HEK293T (cell line): ENCODE results near the gene ELL3.

Experiments
- CTCF ChIA-PET: fragments of 350-600 bp; formaldehyde crosslinking; extraction: SDS; loops from one replicate; lab custom pipeline; 2021; ENCODE audit warnings: antibody characterized with exemption, inconsistent platforms; lab: Yijun Ruan, JAX
- POLR2A ChIA-PET: fragments of 350-600 bp; formaldehyde crosslinking; extraction: SDS; loops from one replicate; lab custom pipeline; 2020; ENCODE audit warnings: antibody characterized with exemption, inconsistent platforms; lab: Yijun Ruan, JAX
- DNase-seq: peaks from one replicate; pipeline ENCODE4 v3.0.0; 2012; ENCODE audit warnings: mixed read lengths; ENCODE audit errors: extremely low spot score
- ARNT ChIP-seq: fragments of 450-650 bp; IDR thresholded peaks from 2 replicates; pipeline ENCODE4 v1.6.1; 2017; ENCODE audit warnings: mild to moderate bottlenecking
- BHLHE40 ChIP-seq: fragments of 450-650 bp; IDR thresholded peaks from 2 replicates; pipeline ENCODE4 v1.6.1; 2016; ENCODE audit warnings: mild to moderate bottlenecking, moderate library complexity, borderline replicate concordance
- CTBP1 ChIP-seq: fragments of 450-650 bp; IDR thresholded peaks from 2 replicates; pipeline ENCODE4 v1.6.1; 2016; ENCODE audit warnings: borderline replicate concordance
- ELF4 ChIP-seq: fragments of 450-650 bp; IDR thresholded peaks from 2 replicates; pipeline ENCODE4 v1.6.1; 2017; ENCODE audit warnings: antibody characterized with exemption
- FOXA1 ChIP-seq: fragments of 450-650 bp; IDR thresholded peaks from 2 replicates; pipeline ENCODE4 v1.6.1; 2016; ENCODE audit warnings: mild to moderate bottlenecking
- FOXK2 ChIP-seq: fragments of 450-650 bp; IDR thresholded peaks from 2 replicates; pipeline ENCODE4 v1.6.1; 2016; ENCODE audit warnings: mild to moderate bottlenecking
- FOXM1 ChIP-seq: fragments of 450-650 bp; IDR thresholded peaks from 2 replicates; pipeline ENCODE4 v1.6.1; 2017; ENCODE audit warnings: mild to moderate bottlenecking, borderline replicate concordance
- HDGF ChIP-seq: fragments of 450-650 bp; IDR thresholded peaks from 2 replicates; pipeline ENCODE4 v1.6.1; 2017; ENCODE audit warnings: antibody characterized with exemption, borderline replicate concordance
- L3MBTL2 ChIP-seq: fragments of 450-650 bp; conservative IDR thresholded peaks from 2 replicates; pipeline ENCODE4 v1.6.1; 2016; ENCODE audit warnings: mild to moderate bottlenecking
- LEF1 ChIP-seq: fragments of 450-650 bp; IDR thresholded peaks from 2 replicates; pipeline ENCODE4 v1.6.1; 2017; ENCODE audit warnings: mild to moderate bottlenecking, borderline replicate concordance
- NFRKB ChIP-seq: fragments of 450-650 bp; IDR thresholded peaks from 2 replicates; pipeline ENCODE4 v1.6.1; 2016; ENCODE audit warnings: mild to moderate bottlenecking, moderate library complexity
- SP1 ChIP-seq: fragments of 450-650 bp; IDR thresholded peaks from 2 replicates; pipeline ENCODE4 v1.6.1; 2017
- SUZ12 ChIP-seq: fragments of 450-650 bp; IDR thresholded peaks from 2 replicates; pipeline ENCODE4 v1.6.1; 2016; ENCODE audit warnings: mild to moderate bottlenecking
- TARDBP ChIP-seq: fragments of 450-650 bp; IDR thresholded peaks from 2 replicates; pipeline ENCODE4 v1.6.1; 2016
- ZNF384 ChIP-seq: fragments of 450-650 bp; IDR thresholded peaks from 2 replicates; pipeline ENCODE4 v1.6.1; 2016
- TF ChIP-seq, protein P1 (sequence below): fragments of 450-650 bp; IDR thresholded peaks from 2 replicates; pipeline ENCODE4 v1.6.1; 2016

The ELL3 gene

DNA sequence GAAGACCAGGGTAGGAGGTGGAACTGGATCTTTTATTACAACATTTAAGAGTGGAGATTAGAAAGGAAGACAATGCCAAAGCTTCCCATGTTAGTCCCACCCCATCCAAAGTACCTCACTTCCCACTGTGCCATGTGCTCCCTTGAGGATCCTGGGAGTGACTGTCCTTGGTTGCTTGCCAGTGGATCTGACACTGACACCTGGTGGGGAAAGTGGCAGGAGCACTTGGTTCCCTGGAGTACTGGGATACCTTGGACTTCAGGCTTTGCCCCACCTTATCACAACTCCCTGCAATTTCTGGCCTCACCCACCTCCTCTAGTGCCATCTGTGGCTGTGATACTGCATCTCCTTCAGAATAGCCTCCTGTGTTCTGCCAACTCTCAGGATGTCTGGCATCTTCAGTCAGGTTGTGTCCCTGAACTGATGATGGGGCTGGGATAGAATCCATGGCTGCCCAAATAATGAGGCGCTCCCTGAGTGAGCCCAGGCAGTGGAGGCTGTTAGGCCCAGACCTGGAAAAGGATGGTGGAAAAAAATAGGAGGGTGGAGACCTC lies 1.3 kb downstream of the ELL3 start:
- no peak for DNase-seq
- CTCF ChIA-PET: interaction anchor here (0.6 to 1.4 kb wide), 3 partner anchors 21 to 248 kb away, joined by 3 to 7 read pairs (median 4); partner anchors contain the start of gene HYPK
- TF ChIP-seq LEF1 (no peak), FOXM1 (no peak), ELF4 (no peak), ZNF384 (no peak), SP1 (no peak), FOXK2 (no peak), CTBP1 (no peak), TARDBP (no peak), L3MBTL2 (no peak), HDGF (no peak), ARNT (no peak), SUZ12 (no peak), BHLHE40 (no peak), NFRKB (no peak), FOXA1 (no peak)
- TF ChIP-seq, protein P1, sequence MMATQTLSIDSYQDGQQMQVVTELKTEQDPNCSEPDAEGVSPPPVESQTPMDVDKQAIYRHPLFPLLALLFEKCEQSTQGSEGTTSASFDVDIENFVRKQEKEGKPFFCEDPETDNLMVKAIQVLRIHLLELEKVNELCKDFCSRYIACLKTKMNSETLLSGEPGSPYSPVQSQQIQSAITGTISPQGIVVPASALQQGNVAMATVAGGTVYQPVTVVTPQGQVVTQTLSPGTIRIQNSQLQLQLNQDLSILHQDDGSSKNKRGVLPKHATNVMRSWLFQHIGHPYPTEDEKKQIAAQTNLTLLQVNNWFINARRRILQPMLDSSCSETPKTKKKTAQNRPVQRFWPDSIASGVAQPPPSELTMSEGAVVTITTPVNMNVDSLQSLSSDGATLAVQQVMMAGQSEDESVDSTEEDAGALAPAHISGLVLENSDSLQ: no peak
- POLR2A ChIA-PET: interaction anchor here (1.3 to 3.0 kb wide), 3 partner anchors 15 to 266 kb away, joined by 3 to 33 read pairs (median 11); partner anchors contain the start of genes MFAP1 and SERF2

DNA sequence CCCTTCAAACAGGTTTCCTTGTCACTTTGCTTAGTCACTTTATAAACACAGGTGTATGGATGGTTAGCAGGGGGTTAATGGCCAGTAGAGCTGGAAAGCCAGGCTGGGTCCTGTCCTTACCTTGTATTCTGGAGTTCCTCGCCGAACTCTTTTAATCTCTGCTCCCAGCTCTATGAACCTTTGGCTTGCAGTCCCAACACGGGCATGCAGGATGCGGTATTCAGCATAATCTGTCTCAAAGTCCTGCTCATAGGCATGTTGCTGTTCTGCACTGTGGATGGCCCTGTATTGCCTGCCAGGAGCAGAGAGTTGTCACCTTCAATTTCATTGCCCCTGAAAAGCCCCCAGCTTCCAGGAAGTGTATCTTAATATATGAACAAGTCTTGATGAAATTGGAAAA lies 2.7 kb downstream of the ELL3 start:
- POLR2A ChIA-PET: no interaction called here
- no peak for DNase-seq
- TF ChIP-seq SUZ12 (no peak), HDGF (no peak)
- CTCF ChIA-PET: no interaction called here

DNA sequence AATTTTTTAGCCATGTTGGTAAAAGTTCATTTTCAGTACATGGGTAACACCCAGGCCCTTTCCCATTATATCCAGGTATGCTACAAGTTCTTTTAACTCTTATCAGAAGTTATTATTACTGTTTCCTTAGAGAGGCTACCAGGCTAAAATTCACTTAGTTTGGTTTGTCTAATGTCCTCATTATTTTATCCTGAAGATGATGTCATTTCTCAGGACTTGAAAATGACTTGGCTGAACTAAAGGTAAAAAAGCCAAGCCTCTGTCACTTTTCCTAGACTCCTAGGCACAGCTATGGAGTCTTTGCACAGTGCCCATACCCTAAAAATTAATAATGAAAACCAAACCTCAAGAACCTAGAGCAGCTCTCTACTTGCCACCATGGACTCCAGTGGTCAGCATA lies 4.1 kb downstream of the ELL3 start:
- CTCF ChIA-PET: no interaction called here
- DNase-seq: no peak
- TF ChIP-seq CTBP1 (no peak), L3MBTL2 (no peak), SUZ12 (no peak), ARNT (no peak), ZNF384 (no peak), ELF4 (no peak), TARDBP (no peak), NFRKB (no peak), FOXM1 (no peak), BHLHE40 (no peak), LEF1 (no peak), SP1 (no peak), HDGF (no peak)
- TF ChIP-seq, protein P1: no peak
- POLR2A ChIA-PET: no interaction called here

DNA sequence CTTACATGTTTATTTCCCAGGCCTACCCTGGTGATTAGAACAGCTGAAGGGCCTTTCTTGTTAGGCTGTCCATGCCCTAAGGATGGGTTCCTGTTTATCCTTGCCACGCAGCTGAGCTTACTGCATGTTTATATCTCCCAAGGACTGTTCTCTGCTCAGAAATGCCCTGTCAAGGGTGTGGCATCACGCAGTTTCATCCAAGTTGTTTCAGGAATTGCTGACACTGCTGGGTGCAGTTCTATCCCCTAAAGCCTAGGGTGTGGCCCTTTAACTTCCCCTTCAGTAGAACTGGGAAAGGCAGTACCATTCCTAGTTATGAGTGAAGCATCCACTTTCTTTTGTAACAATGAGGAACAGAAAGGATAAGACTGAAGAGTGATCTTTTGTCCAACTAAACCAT lies 5.0 kb downstream of the ELL3 start:
- TF ChIP-seq SP1: no peak
- TF ChIP-seq FOXK2: no peak
- TF ChIP-seq ZNF384: no peak
- TF ChIP-seq, protein P1: no peak
- no peak for TF ChIP-seq CTBP1
- no peak for TF ChIP-seq ARNT
- TF ChIP-seq LEF1: no peak
- no peak for TF ChIP-seq SUZ12
- TF ChIP-seq ELF4: no peak
- no peak for TF ChIP-seq TARDBP
- no peak for TF ChIP-seq FOXM1
- TF ChIP-seq FOXA1: no peak
- TF ChIP-seq L3MBTL2: no peak
- no peak for TF ChIP-seq NFRKB
- no peak for TF ChIP-seq BHLHE40
- no peak for TF ChIP-seq HDGF
- CTCF ChIA-PET: interaction anchor here (0.6 kb wide), 1 partner anchor 24 kb away, joined by 4 read pairs; no protein-coding TSS in a partner anchor
- POLR2A ChIA-PET: interaction anchor here (1.7 kb wide), 1 partner anchor 29 kb away, joined by 6 read pairs; the partner anchor contains the start of gene HYPK
- DNase-seq: no peak

DNA sequence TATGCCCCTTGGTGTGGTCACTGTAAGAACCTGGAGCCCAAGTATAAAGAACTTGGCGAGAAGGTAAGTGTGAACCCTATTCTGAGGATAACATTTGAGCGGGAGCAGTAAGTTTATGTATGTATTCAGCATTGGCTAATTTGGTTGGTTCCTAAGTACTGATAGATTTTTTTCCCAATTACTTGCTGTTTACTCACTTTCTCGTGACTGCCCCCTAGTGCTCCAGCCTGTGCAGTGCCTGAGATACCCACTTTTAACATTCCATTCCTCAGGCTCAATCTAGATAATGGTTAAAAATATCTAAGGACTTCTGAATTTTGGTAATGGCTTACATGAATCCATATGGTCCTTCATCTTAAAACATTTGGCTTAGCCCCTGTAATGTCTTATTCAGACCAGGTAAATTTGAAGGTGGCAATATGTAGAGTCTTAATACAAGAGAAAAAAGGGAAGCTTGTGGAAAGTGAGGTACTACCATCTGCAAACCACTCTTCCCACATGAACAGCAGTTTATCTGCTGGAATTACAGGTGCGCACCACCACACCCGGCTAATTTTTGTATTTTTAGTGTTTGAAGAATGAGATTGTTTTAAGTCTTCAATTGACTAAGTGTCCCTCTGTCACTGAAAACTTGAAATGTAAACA lies 7.1 kb downstream of the ELL3 start:
- ChIA-PET POLR2A (no interaction called here), CTCF (no interaction called here)
- DNase-seq: peak; percentile 32
- TF ChIP-seq SUZ12 (no peak), HDGF (no peak), BHLHE40 (no peak), NFRKB (no peak), L3MBTL2 (no peak), FOXA1 (no peak), LEF1 (no peak), FOXM1 (no peak), TARDBP (no peak), ELF4 (no peak), CTBP1 (no peak), SP1 (no peak), FOXK2 (no peak), ARNT (no peak), ZNF384 (no peak)
- TF ChIP-seq, protein P1: no peak
